Muscle layer of duodenum (tissue), 2 donors: Measurements from ENCODE around the gene ADAMTS12.

Source experiments
- H3K27ac ChIP-seq: one replicate; pipeline ENCODE4 v1.7.0; 2013; ENCODE audit warnings: mild to moderate bottlenecking, low read length
- H3K27me3 ChIP-seq: one replicate; pipeline ENCODE4 v1.7.0; 2013; ENCODE audit warnings: low read depth, mild to moderate bottlenecking, control low read depth, low read length
- H3K36me3 ChIP-seq, 2 donors: one replicate each; pipeline ENCODE4 v1.7.0; 2013; ENCODE audit warnings: low read length in 2 of 2, control low read depth in 1 of 2, mild to moderate bottlenecking in 1 of 2; ENCODE audit not compliant: insufficient read depth in 2 of 2, control insufficient read depth in 1 of 2
- H3K4me1 ChIP-seq, 2 donors: one replicate each; pipeline ENCODE4 v1.7.0; 2013; ENCODE audit warnings: low read length in 2 of 2, mild to moderate bottlenecking in 2 of 2, control low read depth in 1 of 2, moderate library complexity in 1 of 2; ENCODE audit not compliant: insufficient read depth in 2 of 2, control insufficient read depth in 1 of 2
- H3K4me3 ChIP-seq, 2 donors: one replicate each; pipeline ENCODE4 v1.7.0; 2013; ENCODE audit warnings: low read length in 2 of 2, low read depth in 1 of 2, mild to moderate bottlenecking in 1 of 2
- H3K9me3 ChIP-seq, 2 donors: one replicate each; pipeline ENCODE4 v1.7.0; 2013; ENCODE audit warnings: low read length in 2 of 2, control low read depth in 1 of 2, mild to moderate bottlenecking in 1 of 2; ENCODE audit not compliant: control insufficient read depth in 1 of 2
- donor health status: healthy.

The ADAMTS12 gene

GRCh38 chr5:33824516-33825195 lies 67.1 kb downstream of the ADAMTS12 start:
- no peak overlapping the region for H3K4me3 ChIP-seq

GRCh38 chr5:33817301-33817700 lies 74.5 kb downstream of the ADAMTS12 start:
- no peak overlapping the region for H3K27ac ChIP-seq

More at GRCh38 chr5:33824516-33825195, 67.1 kb downstream of the ADAMTS12 start:
- Histone ChIP-seq H3K4me1 (no peaks in the 10 kb centered on the region), H3K36me3 (no peaks in the 10 kb centered on the region), H3K27me3 (no peaks in the 10 kb centered on the region), H3K9me3 (no peaks in the 10 kb centered on the region), H3K27ac (no peak overlapping the region)

GRCh38 chr5:33816791-33817190 lies 75.0 kb downstream of the ADAMTS12 start:
- no peaks in the 10 kb centered on the region for H3K27me3 ChIP-seq
- H3K36me3 ChIP-seq = no peaks in the 10 kb centered on the region
- no peaks in the 10 kb centered on the region for H3K4me1 ChIP-seq
- H3K4me3 ChIP-seq = no peak overlapping the region
- no peaks in the 10 kb centered on the region for H3K9me3 ChIP-seq
- no peak overlapping the region for H3K27ac ChIP-seq

More at GRCh38 chr5:33817301-33817700, 74.5 kb downstream of the ADAMTS12 start:
- Histone ChIP-seq H3K27me3 (no peaks in the 10 kb centered on the region), H3K4me1 (no peaks in the 10 kb centered on the region), H3K36me3 (no peaks in the 10 kb centered on the region), H3K4me3 (no peak overlapping the region), H3K9me3 (no peaks in the 10 kb centered on the region)

- Histone ChIP-seq H3K27me3 (no peaks in the 10 kb centered on the region), H3K36me3 (no peaks in the 10 kb centered on the region), H3K4me3 (no peak overlapping the region)
Observed at GRCh38 chr5:33812746-33813145, 79.0 kb downstream of the ADAMTS12 start.

DNA sequence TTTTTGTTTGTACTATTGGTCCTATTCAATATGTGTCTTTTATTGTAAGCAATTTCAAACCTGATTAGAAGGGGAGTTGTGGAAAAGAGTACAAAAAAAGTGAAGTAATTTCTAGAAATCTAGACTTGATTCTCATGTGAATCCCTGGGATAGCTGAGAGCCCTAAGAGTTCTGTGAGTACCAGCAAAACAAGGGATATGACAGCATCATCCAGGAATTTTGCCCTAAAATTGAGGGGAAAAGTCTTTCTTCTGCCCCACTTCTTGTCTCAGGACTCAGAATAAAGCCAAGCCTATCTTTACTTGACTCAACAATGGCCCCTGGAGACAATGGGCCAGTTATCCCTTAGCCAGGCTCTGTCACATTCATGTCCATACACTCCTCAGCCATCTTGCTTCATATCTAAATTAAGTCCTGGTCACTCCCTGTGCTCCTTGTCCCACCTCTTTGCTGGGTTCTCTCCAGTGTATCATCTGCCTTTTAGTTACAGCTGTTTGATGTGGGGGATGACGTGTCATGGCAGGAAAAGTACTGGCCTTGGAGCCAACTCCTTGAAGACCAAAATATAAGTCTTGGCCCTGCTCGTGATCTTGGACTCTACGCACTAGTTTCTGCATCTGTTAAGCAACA lies 81.2 kb downstream of the ADAMTS12 start:
- H3K27me3 ChIP-seq = no peaks in the 10 kb centered on the region
- H3K36me3 ChIP-seq = no peaks in the 10 kb centered on the region
- H3K4me1 ChIP-seq = no peaks in the 10 kb centered on the region
- H3K4me3 ChIP-seq = no peak overlapping the region
- H3K27ac ChIP-seq = no peak overlapping the region
- no peaks in the 10 kb centered on the region for H3K9me3 ChIP-seq

More at GRCh38 chr5:33812746-33813145, 79.0 kb downstream of the ADAMTS12 start:
- Histone ChIP-seq H3K4me1 (no peaks in the 10 kb centered on the region), H3K9me3 (no peaks in the 10 kb centered on the region), H3K27ac (no peak overlapping the region)

GRCh38 chr5:33809936-33810335 lies 81.9 kb downstream of the ADAMTS12 start:
- Histone ChIP-seq H3K4me3 (no peak overlapping the region), H3K27ac (no peak overlapping the region), H3K36me3 (no peaks in the 10 kb centered on the region), H3K4me1 (no peaks in the 10 kb centered on the region), H3K27me3 (no peaks in the 10 kb centered on the region), H3K9me3 (no peaks in the 10 kb centered on the region)

DNA sequence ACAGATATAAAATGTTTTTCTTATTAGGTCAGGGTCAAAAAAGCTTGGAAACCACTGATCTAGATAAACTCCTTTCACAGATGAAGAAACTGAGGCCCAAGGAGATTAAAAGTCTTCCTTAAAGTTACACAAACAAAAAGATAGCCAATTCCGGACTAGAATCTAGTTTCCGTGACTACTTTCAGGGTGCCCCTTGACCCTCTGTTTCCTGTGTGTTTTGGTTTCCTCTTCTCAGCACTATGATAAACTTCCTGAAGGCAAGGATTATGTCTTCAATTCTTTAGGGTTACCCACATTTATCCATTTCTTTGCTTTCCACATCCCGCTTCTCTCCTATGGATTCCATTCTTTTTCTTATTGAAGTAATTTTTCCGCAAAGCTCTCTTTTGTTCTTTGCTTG lies 83.1 kb downstream of the ADAMTS12 start:
- Histone ChIP-seq H3K9me3 (no peaks in the 10 kb centered on the region), H3K27ac (no peak overlapping the region), H3K36me3 (no peaks in the 10 kb centered on the region), H3K27me3 (no peaks in the 10 kb centered on the region), H3K4me1 (no peaks in the 10 kb centered on the region), H3K4me3 (no peak overlapping the region)

DNA sequence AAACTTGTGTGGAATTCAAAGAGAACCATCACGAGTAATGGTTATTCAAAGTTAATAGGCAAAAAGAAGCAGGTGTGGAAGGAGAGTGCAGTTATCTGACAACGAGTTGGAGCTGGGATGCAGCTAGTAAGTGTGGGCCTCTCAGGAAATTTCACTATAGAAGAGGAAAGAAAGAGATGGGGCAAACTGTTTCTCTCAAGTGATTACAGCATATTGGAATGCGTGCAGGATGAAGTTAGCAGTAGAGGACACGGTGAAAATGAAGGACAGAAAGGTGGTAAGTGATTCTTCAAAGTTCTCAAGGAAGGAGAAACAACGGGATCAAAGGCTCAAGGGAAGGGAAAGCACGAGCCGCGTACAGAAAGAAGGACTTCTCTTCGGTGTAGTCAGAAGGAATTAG lies 84.0 kb downstream of the ADAMTS12 start:
- H3K4me3 ChIP-seq = no peak overlapping the region
- H3K27ac ChIP-seq = no peak overlapping the region
- no peaks in the 10 kb centered on the region for H3K4me1 ChIP-seq
- H3K9me3 ChIP-seq = no peaks in the 10 kb centered on the region
- H3K36me3 ChIP-seq = no peaks in the 10 kb centered on the region
- no peaks in the 10 kb centered on the region for H3K27me3 ChIP-seq

DNA sequence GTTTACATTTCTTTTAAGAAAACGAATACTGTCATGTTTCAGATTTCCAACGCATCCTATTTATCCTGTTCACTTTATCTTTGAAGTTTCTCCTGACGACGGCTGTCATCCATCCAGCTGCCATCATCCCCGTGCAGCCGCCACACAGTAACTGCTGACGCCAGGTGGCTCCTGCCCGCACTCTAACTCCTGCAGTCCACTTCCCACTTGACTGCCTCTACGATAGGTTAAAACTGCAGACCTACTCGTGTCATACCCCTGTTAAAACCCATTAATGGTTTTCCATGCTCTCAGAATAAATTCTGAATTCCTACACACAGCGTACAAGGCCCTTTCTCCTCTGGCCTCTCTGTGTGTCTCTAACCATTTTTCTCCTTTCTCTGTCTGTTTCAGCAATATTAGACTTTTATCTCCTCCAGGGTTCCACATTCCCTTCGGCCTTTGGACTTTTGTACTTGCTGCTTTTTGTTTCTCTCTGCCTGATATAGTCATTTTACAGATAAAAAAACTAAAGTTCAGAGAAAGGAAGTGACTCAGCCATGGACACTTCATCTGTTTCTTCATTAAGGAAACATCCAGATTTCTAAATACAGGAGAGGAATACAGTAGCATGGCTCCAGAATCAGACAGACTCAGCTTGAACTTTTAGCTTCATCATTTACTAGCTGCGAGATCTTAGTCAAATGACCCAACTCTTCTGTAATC lies 84.9 kb downstream of the ADAMTS12 start:
- Histone ChIP-seq H3K9me3 (no peaks in the 10 kb centered on the region), H3K27ac (no peak overlapping the region), H3K36me3 (no peaks in the 10 kb centered on the region), H3K4me1 (no peaks in the 10 kb centered on the region), H3K4me3 (no peak overlapping the region), H3K27me3 (no peaks in the 10 kb centered on the region)

DNA sequence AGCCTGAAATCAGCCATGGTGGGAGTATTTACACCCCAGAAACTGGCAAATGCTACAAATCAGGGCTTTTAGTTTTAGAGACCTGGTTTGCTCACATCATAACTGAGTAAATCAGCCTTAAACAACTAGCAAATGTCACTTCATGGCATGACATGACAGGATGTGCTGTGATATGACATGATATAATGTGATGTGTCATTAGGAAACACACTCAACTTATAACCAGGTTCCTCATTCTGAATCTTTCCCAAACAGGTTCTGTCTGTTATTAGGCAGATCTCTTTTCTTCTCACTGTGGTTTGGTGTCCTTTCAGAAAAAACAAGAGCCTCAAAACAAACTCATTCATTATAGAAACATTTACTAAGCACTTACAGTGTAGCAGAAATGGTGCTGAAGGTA lies 90.5 kb downstream of the ADAMTS12 start:
- H3K36me3 ChIP-seq = no peaks in the 10 kb centered on the region

GRCh38 chr5:33800241-33800950 lies 91.4 kb downstream of the ADAMTS12 start:
- no peaks in the 10 kb centered on the region for H3K27me3 ChIP-seq
- no peak overlapping the region for H3K4me3 ChIP-seq
- no peaks in the 10 kb centered on the region for H3K9me3 ChIP-seq
- no peaks in the 10 kb centered on the region for H3K4me1 ChIP-seq
- H3K27ac ChIP-seq = no peak overlapping the region
- no peaks in the 10 kb centered on the region for H3K36me3 ChIP-seq

More for the DNA sequence above, 90.5 kb downstream of the ADAMTS12 start:
- Histone ChIP-seq H3K4me3 (no peak overlapping the region), H3K4me1 (no peaks in the 10 kb centered on the region), H3K27ac (no peak overlapping the region), H3K9me3 (no peaks in the 10 kb centered on the region), H3K27me3 (no peaks in the 10 kb centered on the region)
